SK-MEL-5 (cell line): ENCODE results near the gene KCNH1. TPM values are rescaled to one million over a fixed set of nuclear protein-coding genes. Genes with fewer than 3 reads are reported as not detected.
"Not testable (repeated sequence)": the region's sequence is repeated elsewhere in the genome, so short reads cannot be mapped to it uniquely, and the experiment has no call there.

Experiments used
- DNase-seq: peaks from one replicate; pipeline ENCODE4 v3.0.0-alpha.2; 2016; ENCODE audit warnings: low read depth, low spot score
- in situ Hi-C: cut with HindIII; loops from 2 replicates; pipeline ENCODE4 v1.10.0; 2016; ENCODE audit warnings: low sequenced_read_pairs, high pct_unique_total_duplicates, low pct_unique_long_range_greater_than_20kb
- total RNA-seq: library from RNA; depleted of rRNA; stranded (reverse); fragments of >200 nt; shearing (Covaris generic); gene quantifications from 2 replicates; pipeline ENCODE4 v1.2.3, GENCODE V29; 2014

Gene KCNH1
- total RNA-seq, 1 experiment from 2014 or later: 8.0 TPM

DNA sequence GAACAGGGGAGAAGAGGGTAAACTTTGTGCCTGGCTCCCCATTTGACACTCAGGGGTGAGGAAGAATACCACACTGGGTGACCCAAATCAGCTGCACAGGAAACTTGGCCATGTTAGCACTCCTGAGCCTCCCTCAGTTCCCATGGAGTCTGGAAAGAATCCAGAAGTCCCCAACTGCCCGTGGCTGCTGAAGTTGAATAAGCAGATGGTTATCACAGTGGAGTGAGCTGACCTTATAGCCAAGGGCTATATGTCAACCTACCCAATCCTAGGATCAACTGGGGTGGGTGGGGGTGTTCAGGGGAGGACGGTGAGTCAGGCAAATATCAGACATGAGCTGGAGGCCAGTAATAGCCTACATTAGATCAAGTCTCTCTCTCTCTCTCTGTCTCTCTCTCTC, 20.4 kb downstream of the KCNH1 start:
- DNase-seq: no peak
- in situ Hi-C loops: no loop called here

DNA sequence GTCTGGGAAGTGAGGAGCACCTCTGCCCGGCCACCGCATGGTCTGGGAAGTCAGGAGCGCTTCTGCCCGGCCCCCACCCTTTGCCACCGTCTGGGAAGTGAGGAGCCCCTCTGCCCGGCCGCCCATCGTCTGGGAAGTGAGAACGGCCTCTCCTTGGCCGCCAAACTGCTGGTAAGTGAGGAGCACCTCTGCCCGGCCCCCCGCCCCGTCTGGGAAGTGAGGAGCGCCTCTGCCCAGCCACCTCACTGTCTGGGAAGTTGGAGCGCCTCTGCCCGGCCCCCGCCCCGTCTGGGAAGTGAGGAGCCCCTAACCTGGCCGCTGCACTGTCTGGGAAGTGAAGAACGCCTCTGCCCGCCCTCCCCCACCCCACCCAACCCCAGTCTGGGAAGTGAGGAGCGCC, 22.6 kb downstream of the KCNH1 start:
- no peak for DNase-seq
- in situ Hi-C loops: no loop called here

DNA sequence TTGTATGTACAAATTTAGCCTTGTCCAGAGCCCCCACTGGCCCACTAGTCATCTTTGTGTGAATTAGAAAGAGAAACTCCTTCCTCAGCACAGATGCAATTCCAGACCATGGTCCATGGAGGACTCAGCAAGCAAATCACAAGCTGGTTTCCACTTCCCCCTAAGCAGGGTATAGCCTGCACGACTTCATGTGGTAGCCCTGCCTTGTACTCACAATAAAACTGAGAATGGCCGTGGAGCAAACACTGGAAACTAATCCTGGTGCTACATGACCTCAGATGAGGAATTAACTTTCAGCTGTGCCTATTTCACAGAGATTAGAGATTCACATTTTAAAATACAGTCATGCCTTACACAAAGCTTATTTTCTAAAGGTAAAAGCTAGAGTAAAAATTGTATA, 32.5 kb downstream of the KCNH1 start:
- in situ Hi-C loops: no loop called here
- no peak for DNase-seq

DNA sequence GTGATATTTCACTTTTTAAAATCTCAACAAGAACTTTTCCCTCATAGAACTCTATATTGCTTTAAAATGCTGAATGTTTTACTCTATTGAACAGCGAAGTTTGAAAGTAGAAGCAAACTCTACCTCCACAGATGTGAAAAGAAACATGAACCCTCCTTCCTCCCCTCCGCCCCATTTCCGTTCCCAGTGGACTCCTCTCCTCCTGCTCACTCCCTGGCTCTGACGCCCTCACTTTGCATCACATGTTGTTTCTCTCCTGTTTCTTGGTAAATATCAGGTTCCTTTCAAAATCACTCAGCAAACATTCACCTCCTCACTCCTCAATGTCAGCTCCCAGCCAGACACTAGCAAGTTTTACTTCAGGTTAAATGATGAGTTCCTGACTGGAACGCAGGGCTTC, 34.6 kb downstream of the KCNH1 start:
- no peak for DNase-seq
- in situ Hi-C loops: no loop called here

DNA sequence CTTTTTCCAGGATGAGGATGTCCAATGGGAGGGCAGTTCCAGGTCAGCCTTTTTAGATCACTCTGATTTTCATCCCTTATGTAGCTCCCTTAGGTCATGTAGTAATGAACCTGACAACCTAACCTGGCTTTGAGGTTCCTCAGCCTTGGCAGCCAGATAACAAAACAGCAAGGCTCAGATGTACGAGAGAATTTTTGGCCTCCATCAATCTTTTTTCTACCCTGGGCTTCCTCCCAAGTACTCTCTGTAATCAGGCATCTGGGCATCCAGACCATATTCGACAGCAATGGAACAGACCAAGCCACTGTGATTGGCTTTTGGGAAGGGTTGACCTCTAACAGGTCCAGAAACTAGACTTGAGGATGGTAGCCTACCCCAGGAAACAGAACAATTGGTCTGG, 38.6 kb downstream of the KCNH1 start:
- in situ Hi-C loops: no loop called here
- no peak for DNase-seq

DNA sequence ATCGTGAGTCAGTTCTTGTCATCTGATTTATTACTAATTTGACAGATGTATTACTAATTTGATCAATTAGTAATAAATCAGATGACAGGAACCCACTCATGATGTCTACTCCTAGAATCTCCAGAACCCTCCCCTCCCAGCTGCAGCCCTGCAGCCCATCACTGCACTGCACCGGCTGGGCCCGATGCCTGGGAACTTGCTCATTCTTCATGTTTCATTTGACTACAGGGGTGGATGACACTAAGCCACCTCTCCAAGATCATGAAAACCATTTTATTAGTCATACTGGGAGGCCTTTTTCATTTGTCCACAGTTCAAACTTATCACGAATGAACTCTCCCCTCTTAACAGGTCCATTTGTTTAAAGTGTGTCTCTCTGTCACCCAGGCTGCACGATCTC, 41.0 kb downstream of the KCNH1 start:
- DNase-seq: no peak
- in situ Hi-C loops: no loop called here

DNA sequence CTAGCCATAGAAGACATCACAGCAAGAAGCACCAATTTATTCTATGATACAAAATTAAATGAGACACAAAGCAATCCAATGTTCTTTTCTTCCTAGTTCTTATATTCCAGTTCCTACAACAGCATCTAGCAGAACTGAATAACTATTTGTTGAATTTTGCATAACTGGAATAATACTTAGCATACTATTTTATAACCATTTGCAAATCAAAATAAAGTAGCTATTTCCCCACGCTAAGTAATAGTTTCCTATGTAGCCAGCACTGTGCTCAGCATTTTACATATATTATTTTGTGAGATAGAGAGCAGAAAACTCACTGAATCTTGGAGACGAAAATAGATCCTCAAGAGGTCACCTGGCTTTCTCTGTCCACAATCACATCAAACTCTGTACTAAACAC, 42.1 kb downstream of the KCNH1 start:
- DNase-seq: no peak
- in situ Hi-C loops: no loop called here

DNA sequence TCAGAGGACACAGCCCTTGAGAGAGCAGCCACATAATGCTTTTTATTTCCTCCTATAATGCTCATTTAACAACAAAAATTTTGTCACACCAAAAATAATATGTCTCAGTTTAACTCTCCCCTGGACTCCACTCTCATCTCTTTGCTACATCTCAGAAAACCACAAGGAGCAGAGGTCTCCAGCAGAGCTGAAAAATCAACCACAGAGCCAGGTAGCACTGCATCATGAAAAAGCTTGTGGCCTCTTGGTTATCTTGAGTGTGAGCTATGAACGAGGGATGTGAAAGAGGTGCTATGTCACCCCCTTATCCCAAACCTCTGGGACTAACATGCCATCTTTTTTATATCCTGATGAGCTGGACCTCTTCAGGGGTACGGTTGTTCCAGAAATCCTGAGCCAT, 44.4 kb downstream of the KCNH1 start:
- in situ Hi-C loops: no loop called here
- no peak for DNase-seq

DNA sequence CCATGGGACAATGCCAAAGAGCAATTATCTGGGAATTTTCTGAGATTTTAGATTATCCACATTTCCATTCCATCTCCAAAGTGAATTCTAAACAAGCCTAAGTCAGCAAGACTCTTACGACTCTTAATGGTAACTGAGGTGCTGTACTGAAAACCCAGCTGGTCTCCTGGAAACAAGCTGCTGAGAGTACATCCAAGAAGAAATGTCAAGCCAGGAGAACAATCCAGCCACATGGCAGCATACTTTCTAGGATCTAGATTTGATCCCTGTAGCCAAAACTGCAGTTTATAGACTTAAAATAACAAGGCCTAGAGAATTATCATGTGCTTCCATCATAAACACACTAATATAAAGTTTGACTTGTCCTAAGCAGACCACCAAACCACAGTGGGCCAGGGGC, 45.8 kb downstream of the KCNH1 start:
- in situ Hi-C loops: no loop called here
- DNase-seq: no peak

DNA sequence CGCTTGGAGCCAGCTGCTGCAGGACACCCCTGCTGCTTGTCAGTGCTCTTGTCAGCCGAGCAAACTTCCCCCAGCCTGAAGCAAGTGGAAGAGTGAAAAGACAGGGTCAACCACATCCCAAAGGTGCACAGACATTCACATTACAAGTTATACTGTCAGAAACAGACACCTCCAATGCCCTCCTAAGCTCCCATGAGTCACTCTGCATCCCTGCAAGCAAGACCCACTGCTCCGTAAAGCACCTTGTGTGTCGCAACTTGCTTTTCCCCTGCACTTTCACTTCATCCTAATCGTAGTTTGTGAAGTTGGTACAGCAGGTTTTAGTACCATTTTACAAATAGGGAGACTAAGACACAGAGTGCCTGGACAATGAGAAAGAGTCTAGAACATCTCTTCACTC, 51.1 kb downstream of the KCNH1 start:
- in situ Hi-C loops: no loop called here
- no peak for DNase-seq

DNA sequence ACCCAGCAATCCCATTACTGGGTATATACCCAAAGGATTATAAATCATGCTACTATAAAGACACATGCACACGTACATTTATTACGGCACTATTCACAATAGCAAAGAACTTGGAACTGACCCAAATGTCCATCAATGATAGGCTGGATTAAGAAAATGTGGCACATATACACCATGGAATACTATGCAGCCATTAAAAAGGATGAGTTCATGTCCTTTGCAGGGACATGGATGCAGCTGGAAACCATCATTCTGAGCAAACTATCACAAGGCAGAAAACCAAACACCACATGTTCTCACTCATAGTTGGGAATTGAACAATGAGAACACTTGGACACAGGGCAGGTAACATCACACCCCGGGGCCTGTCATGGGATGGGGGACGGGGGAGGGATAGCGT, 52.5 kb downstream of the KCNH1 start:
- in situ Hi-C loops, DNase-seq: not testable (repeated sequence)

DNA sequence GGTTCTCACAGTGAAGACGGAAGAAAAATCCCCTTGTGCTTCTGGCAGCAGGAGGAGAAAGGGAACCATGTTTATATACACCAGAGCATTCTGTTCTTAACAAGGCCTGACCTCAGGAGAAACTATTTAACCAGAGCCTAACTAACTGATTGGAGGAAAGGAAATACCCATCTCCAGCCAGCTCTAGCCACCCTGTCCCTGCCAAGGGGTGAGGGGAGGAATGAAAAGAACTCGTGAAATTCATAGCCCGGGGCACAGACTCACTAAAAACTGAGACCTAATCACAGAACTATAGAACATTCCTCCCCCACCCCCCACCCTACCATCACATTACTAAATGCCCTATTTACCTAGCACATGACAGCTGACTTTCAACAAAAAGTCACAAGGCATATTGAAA, 65.0 kb downstream of the KCNH1 start:
- in situ Hi-C loops: no loop called here
- DNase-seq: peak; percentile 96

DNA sequence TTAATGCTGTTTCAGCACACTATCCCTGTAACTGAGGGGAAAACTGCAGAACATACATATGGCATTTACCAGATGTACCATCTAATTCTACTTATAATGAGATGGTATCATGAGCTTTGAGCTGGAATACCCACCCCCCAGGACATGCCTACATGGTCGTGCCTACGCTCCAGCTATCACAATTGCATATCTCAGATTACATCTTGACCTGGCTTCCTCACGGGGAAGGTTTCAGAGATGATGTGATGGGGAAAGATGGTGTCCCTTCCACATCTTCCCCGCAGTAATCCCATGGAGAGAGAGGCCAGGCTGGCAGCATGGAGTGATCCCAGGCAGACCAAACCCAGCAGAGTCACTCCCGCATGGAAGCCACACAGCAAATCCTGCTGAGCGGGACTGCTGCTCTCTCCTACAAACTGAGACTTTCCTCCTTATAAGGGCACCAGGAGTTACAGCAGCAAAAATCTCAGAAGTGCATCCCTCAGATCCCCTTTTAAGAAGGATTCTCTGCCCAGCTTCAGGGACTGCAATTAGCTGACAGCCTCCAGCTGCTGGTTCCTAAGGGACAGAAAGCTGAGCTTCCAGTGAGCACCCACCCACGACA, 67.1 kb downstream of the KCNH1 start:
- in situ Hi-C loops: no loop called here
- DNase-seq: no peak

DNA sequence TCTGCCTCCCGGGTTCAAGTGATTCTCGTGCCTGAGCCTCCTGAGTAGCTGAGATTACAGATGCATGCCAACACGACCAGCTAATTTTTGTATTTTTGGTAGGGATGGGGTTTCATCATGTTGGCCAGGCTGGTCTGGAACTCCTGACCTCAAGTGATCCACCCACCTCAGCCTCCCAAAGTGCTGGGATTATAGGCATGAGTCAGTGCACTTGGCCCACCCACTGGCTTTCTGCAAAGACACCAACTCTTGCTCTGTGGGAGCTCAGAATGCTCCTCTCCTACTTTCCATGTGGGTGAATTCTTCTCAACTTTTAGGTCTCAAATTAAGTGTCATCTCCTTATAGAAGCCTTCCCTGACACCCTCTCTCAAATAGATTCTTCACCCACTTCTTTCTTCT, 92.1 kb downstream of the KCNH1 start:
- DNase-seq, in situ Hi-C loops: not testable (repeated sequence)

DNA sequence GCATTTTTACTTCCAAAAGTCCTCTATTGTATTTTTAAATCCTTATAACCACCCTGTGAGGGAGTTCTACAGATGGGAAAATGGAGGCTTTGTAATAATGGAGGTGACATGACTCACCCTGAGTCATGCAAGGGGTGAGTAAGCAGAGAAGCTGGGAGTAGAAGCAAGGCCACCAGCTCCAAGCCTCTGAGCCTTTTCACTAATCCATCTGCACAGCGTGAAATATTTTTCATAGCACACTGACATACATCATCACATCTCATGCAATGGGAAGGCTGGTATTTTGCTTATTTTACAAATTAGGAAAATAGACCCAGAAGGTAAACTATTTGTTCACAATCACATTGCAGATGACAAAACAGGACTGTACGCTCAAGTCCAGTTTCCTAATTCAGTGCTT, 96.9 kb downstream of the KCNH1 start:
- in situ Hi-C loops: no loop called here
- DNase-seq: peak; percentile 77

DNA sequence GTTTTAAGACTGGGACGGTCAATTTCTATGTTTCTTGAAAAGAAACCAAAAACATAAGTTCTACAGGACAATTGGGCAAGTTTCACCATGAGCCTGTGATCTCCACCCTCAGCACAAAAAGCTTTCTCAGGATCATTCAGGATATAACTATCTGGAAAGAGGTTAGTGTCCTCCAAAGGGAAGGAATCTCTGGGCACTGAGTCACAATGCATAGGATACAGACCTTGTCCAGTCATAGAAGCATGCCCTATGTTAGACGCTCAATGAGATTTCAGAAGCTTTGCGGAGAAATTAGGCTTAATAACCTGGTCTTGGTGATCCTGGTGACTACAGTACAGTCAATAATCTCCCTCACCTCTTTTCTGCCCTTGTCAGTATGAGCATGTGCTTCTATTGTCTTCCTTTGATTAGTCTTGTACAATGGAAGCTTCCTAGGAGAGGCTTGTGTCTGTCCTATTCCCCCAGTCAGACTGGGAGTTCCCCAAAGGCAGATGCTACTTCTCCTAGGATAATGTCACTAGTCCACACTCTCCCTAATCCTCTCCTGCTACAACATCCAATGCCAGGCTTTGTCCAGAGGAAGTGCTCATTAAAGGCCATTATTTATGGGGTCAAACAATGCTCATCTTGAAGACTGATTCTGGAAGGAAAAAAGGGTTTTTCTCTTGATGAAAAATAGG, 97.4 kb downstream of the KCNH1 start:
- DNase-seq: no peak
- in situ Hi-C loops: no loop called here

DNA sequence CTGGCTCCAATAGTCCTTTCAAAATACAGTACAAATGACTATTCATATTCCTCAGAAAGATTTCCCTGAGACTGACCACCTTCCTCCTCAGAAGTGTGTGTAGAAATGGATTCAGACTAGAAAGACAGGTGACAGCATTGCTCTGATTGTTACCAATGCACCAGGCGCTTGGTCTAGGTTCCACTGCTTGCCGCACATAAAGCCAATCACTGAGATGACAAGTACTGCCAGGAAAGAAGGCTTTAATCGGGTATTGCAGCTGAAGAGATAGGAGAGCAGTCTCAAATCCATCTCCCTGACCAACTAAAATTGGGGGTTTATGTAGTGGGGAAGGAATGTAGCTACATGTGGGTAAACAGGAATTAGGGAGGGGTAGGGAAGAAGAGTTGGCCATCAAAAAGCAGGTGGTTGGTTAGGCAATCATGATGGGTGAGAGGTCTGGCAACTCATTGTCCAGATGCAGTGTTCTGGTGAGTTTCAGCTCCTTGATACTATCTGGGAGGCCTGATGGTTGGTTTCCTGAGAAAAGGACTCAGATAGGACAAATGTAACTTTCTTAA, 98.0 kb downstream of the KCNH1 start:
- in situ Hi-C loops: no loop called here
- DNase-seq: no peak

DNA sequence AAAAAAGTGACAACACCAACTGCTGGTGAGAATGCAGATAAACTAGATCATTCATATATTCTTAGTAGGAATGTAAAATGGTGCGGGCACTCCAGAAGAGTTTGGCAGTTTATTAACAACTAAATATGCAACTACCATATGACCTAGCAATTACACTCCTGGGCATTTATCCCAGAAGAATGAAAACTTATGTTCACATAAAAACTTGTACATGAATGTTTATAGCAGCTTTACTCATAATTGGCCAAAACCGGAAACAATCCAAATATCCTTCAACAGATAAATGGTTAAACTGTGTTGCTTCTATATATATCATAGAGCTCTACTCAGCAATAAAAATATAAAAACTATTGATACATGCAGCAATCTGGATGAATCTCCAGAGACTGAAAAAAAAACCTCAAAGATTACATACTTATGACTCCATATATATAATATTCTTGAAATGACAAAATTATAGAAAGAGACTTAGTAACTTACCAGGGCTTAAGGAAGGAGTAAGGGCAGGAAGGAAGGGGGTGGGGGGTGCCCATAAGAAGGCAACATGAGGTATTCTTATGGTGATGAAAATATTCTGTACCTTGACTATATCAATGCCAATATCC, 99.9 kb downstream of the KCNH1 start:
- no peak for DNase-seq
- in situ Hi-C loops: no loop called here

DNA sequence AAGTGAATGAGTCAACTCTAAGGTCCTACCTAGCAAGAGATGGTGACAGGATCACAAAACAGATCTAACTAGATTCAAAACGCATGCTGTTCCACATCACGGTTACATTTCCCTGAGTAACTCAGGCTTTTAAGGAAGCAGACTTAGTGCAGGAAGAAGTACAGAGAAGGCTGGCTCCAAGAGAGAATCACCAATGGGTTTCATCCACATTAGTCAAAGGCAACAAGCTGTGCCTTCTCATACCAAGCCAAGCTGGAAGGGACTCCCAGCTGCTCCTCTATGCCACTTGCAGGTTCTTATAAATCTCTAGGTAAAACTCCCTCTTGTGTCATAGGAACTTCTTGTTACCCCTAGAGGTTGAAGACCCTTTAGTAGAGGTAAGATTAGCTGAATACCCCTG, 109.0 kb downstream of the KCNH1 start:
- no peak for DNase-seq
- in situ Hi-C loops: no loop called here
